ENCODE results near the gene REC114. TPM values are rescaled to one million over a fixed set of nuclear protein-coding genes. Genes with fewer than 3 reads are reported as not detected.
A peak's percentile ranks its signal among the peaks of the same experiment; 100 is the strongest.
"Not testable (repeated sequence)": the region's sequence is repeated elsewhere in the genome, so short reads cannot be mapped to it uniquely, and the experiment has no call there.

Gene REC114
- total RNA-seq, 1 experiment from 2014 or later, result not detected

DNA sequence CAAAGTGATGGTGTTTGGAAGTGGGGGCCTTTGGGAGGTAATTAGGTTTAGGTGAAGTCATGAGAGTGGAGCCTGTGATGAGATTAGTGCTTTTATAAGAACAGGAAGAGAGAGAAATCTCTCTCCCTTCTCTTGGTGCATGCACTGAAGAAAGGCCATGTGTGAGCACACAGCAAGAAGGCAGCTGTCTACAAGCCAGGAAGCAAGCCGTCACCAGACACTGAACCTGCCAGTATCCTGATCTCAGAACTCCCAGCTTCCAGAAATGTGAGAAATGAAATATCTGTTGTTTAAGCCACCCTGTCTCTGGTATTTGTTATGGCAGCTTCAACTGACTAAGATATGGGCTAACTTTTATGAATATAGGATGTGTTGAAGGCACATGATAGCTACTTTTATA, 72.6 kb downstream of the REC114 start:
- DNase-seq (ENCODE audit: low read depth), result no peak
- in situ Hi-C loops (cut with HindIII; ENCODE audit: low pct_unique_long_range_greater_than_20kb, low sequenced_read_pairs), result no loop called here

DNA sequence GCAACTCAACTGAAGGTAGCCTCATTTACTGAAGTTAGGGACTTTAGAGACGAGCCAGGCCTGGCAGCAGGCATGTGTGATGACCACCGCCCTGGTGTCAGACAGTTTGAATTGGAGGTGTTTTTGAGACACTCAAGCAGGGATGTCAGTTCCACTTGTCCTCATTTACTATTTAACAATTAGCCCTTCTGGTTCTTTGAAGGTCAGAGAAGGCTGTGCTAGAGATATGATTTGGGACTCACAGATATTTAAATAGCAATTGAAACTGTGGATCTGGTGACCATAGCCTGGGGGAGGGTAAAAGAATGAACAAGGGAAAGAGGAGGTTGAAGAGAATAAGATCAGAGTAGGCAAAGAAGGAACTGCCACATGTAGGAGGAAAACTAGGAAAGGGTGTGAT, 74.6 kb downstream of the REC114 start:
- in situ Hi-C loops (cut with HindIII; ENCODE audit: low pct_unique_long_range_greater_than_20kb, low sequenced_read_pairs), result no loop called here
- DNase-seq (ENCODE audit: low read depth), result no peak

DNA sequence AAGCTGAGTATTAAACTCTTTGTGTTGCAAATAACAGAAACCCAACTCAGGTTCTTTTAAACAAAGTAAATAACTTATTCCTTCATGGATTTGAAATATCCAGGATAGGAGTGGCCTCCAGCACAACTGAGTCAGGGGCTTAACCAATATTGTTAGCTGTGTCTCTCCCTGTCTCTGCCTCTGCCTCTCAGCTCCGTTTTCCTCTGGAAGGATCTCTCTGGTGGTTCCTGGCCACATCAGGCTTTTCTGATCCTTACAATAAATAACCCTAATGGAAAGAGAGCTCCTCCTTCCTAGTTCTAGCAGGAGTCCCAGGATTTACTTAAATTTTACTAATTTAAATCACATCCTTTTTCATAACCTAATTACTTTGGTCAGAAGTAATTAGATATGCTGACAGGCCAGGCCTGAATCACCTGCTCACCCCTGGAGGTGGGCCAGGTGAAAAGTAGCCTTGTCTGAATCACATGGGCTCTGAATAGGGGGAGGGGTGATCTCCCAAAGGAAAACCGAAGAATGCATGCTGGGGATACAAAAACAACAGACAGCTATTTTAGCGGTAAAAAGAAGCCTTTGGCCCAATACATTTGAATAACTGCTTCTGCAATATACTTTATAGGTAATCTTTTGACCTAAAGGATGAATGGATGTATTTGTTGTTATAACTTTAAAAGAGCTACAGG, 75.4 kb downstream of the REC114 start:
- in situ Hi-C loops (cut with HindIII; ENCODE audit: low pct_unique_long_range_greater_than_20kb, low sequenced_read_pairs), result no loop called here
- no peak for DNase-seq (ENCODE audit: low read depth)

DNA sequence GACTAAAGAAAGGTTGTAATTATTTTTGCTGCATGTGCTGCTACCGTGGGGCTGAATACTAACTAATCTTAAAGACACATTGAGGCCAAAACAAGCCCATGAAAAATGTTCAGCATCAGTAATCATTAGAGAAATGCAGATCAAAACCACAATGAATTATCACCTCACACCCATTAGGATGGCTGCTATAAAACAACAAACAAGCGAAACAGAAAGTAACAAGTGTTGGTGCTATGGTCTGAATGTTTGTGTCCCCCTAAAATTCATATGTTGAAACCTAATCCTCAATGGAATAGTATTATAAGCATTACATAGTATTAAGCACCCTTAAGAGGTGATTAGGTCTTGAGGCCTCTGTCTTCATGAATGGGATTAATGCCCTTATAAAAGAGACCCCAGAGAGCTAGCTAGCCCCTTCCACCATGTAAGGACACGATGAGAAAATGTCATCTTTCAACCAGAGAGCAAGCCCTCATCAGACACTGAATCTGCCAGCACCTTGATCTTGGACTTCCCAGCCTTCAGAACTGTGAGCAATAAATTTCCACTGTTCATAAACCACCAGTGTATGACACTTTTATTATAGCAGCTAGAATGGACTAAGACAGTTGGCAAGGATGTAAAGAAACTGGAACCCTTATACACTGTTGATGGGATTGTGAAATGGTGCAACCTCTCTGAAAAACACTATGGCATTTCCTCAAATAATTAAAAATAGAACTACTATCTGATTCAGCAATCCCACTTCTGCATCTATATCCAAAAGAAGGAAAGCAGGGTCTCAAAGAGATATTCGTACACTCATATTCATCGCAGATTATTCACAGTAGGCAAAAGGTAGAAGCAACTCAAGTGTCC, 76.1 kb downstream of the REC114 start:
- in situ Hi-C loops (cut with HindIII; ENCODE audit: low pct_unique_long_range_greater_than_20kb, low sequenced_read_pairs), result no loop called here
- no peak for DNase-seq (ENCODE audit: low read depth)

DNA sequence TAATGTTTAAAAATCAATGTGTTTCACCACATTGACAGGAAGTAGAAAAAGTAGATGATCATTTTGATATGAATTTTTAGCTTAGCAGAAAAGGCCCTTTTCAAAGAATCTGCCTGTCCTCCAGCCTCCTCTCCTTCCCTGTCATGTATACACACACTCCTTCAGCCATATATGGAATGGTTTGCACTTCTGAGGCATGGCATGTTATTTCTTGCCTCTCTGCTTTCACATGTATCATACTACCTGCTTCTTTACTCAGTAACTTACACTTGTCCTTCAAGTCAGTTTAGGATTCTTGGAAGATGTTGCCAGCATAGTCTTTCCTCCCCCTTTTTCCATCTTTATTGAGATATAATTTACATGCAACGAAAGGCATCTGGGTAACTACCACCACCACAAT, 79.0 kb downstream of the REC114 start:
- in situ Hi-C loops (cut with HindIII; ENCODE audit: low pct_unique_long_range_greater_than_20kb, low sequenced_read_pairs), result no loop called here
- DNase-seq (ENCODE audit: low read depth), result no peak

DNA sequence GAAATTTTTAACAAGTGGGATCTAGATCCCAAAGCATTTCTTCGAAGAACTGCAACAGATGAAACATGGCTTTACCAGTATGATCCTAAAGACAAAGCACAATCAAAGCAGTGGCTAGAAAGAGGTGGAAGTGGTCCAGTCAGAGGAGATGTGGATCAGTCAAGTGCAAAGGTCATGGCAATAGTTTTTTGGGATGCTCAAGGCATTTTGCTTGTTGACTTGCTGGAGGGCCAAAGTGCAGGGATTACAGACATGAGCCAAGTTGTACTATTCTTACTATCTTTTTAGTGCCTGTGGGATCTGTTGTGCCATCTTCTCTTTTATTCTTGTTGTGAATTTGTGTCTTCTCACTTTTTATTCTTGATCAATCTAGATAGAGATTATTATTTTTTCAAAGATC, 82.0 kb downstream of the REC114 start:
- in situ Hi-C loops (cut with HindIII; ENCODE audit: low pct_unique_long_range_greater_than_20kb, low sequenced_read_pairs), result no loop called here
- DNase-seq (ENCODE audit: low read depth), result no peak

DNA sequence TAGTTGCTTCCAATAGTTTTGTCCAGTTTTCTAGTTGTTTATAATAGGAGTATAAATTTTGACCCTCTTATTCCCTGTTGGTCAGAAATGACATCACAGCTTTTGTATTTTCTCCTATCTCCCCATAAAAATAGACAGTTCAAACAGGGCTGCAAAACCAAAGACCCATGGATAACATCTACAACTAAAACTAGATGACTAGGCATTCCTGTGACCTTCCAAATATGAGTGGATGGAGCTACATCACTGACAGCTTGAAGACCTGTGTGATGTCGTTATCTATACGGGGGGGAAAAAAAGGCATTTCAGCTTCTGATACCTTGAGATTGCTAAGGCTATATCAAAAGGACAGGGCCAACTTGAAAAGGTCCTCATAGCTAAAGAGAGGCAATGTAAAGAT, 84.6 kb downstream of the REC114 start:
- no peak for DNase-seq (ENCODE audit: low read depth)
- in situ Hi-C loops (cut with HindIII; ENCODE audit: low pct_unique_long_range_greater_than_20kb, low sequenced_read_pairs), result no loop called here

DNA sequence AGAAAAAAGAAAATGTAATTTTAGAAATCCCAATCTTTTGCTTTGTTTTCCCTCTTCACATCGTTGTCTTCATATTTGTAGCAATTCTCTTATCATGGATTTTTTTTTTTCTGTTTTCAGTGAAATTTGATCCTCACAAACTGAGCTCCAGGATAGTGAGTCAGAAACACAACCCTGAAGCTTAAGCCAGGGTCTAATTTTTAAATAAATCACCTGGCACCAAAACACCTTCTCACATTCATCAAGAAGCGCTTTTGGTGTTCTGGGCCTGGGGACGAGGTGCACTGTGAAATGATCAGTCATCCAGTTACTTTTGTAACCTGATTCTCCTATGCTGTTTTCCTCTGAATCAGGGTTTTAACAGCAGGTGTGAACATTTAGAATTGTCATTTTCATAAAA, 87.7 kb downstream of the REC114 start:
- in situ Hi-C loops (cut with HindIII; ENCODE audit: low pct_unique_long_range_greater_than_20kb, low sequenced_read_pairs), result no loop called here
- no peak for DNase-seq (ENCODE audit: low read depth)

DNA sequence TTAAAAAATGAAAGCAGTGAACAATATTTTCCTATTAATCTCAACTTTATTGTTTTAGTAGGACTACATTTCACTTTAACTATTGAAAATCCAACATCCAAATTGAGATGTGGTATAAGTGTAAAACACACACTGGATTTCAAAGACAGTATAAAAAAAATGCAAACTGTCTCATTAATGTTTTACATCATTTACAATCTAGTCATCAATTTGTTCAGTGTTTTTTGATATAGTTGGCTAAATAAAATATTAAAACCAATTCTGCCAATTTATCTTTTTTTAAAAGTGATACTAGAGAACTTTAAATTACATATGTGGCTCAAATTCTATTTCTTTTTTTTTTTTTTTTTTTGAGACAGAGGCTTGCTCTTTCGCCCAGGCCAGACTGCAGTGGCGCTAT, 95.2 kb downstream of the REC114 start:
- in situ Hi-C loops (cut with HindIII; ENCODE audit: low pct_unique_long_range_greater_than_20kb, low sequenced_read_pairs), result no loop called here
- DNase-seq (ENCODE audit: low read depth), result no peak

DNA sequence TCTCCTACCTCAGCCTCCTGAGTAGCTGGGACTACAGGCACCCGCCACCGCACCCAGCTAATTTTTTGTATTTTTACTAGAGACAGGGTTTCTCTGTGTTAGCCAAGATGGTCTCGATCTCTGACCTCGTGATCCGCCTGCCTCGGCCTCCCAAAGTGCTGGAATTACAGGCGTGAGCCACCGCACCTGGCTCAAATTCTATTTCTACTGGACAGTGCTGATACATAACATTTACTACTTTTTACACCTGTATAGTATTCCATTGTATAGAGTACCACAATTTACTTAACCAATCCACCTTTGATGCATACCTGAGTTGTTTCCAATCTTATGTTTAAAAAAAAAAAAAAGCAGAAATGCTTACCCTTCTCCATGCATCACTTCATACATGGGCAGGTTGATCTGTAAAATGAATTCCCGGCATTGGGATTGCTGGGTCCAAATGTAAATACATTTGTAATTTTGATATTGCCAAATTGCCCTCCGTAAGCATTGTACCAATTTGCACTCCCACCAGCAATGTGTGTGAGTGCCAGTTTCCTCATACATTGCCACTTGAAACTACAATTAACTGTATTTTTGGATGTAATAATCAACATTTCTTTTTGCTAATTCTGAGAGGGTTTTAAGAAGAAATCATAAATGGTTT, 95.7 kb downstream of the REC114 start:
- in situ Hi-C loops (cut with HindIII; ENCODE audit: low pct_unique_long_range_greater_than_20kb, low sequenced_read_pairs), result no loop called here
- DNase-seq (ENCODE audit: low read depth), result no peak

DNA sequence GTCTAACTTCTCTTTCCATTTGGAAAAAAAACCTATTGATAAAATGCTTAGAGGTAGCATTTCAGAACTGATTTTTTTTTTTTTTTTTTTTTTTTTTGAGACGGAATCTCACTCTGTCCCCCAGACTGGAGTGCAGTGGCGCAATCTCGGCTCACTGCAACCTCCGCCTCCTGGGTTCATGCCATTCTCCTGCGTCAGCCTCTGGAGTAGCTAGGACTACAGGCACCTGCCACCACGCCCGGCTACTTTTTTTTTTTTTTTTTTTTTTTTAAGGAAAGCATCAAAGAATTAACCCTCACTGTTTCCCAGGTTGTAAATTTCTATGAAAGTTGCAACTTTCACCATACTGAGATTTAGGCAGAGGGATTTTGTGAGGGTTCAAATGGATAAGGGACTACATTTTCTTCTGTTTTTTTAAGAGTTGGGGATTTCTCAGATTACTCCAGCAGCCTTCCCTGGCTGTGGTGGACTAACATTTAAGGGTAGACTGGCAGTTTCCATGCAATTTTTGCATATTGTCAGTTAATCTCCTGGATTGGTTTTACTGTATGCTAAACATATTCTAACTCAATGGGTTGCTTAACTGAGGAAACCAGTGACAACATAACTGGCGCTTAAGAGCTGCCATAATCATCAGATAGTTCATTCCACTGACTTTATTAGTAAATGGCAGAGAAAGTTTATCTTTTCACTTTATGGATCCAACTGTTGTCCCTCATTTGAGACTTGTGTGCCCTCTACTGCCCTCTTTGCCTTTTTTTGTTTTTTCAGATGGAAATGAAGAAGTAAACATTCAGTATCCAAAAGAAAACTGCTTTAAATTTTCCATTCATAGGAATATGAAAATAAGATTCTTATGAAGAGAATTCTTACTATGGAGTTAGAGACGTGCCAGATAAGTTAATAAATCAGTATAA, 96.5 kb downstream of the REC114 start:
- peak; percentile 10 for DNase-seq (ENCODE audit: low read depth)
- in situ Hi-C loops (cut with HindIII; ENCODE audit: low pct_unique_long_range_greater_than_20kb, low sequenced_read_pairs), result no loop called here

DNA sequence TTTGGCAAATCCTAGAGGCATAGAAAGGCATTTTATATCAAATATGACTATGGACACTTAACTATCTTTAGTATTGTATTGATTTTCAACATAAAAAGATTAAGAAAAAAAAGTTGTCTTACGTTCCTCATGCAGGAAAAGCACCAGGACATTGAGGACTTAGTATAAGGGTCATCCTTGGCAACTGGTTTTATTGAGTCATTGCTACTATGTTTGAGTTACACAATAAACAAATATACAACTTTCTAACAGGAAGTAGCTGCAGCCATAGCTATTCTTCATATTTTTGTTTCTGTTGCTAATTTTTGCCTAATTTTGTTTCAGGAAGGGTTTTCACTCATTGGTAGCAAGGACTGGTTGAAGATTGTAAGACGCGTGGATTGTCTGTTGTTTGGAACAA, 97.2 kb downstream of the REC114 start:
- in situ Hi-C loops (cut with HindIII; ENCODE audit: low pct_unique_long_range_greater_than_20kb, low sequenced_read_pairs), result no loop called here
- DNase-seq (ENCODE audit: low read depth), result no peak

DNA sequence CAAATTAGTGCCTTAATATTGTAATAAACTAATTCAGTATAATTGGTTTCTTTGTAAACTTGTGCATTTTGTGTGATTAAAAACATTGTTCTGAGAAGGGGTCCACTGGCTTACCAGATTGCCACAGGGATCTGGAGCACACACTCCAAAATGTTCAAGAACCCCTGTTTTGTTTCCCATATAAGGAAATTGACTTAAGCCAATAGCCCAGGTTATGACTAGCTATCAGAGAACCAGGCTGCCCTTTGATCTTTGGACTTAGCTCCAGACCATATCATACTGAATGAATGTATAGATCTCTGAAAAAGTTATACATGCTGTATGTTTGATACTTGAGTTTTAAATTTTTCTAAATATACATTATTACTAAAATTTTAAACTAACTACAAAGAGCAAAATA, 98.5 kb downstream of the REC114 start:
- in situ Hi-C loops (cut with HindIII; ENCODE audit: low pct_unique_long_range_greater_than_20kb, low sequenced_read_pairs), result no loop called here

DNA sequence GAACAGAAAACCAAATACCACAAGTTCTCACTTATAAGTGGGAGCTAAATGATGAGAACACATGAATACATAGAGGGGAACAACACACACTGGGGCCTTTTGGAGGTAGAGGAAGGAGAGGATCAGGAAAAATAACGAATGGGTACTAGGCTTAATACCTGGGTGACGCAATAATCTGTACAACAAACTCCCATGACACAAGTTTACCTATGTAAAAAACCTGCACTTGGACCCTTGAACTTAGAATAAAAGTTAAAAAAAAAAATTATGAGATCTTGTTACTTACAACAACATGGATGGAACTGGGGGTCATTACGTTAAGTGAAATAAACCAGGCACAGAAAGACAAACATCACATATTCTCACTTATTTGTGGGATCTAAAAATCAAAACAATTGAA, 106.0 kb downstream of the REC114 start:
- DNase-seq (ENCODE audit: low read depth); in situ Hi-C loops (cut with HindIII; ENCODE audit: low pct_unique_long_range_greater_than_20kb, low sequenced_read_pairs): not testable (repeated sequence)

More for the DNA sequence above, 98.5 kb downstream of the REC114 start:
- DNase-seq (ENCODE audit: low read depth), result no peak

DNA sequence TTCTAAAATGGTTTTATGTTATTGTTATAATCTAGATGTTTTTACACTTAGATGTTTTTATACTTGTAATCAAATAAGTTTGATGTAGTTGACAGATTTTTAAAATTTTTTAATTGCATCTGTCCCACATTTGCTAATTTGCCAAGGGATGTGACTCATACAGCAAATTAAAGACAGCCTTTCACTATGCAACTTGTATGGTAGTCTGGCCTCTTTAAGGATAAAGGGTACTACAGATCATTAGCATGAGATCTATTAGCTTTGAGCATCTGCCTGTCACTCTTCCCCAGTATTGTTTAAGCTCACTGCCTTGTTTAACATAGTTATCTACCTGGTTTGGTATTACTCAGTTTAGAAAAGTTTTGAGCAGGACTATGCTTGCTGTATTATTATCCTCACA, 107.2 kb downstream of the REC114 start:
- DNase-seq (ENCODE audit: low read depth), result no peak
- in situ Hi-C loops (cut with HindIII; ENCODE audit: low pct_unique_long_range_greater_than_20kb, low sequenced_read_pairs), result no loop called here

DNA sequence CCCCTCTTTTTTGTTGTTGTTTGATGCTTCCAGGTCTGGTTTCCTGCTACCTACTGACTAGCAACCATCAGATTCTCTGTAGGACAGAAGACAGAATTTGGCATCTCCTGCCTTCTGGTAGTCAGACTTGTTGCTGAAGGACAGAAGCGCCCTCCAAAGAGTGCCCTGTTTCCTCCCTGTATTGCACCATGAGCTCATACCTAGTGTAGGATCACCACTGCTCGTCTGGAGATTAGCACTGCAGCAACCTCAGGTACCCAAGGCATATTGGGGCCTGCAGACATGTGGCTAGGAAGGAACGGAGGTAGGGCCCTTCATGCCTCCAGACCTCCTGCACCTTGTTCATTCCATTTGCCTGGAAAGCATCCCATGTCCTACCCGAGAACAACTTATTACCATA, 112.1 kb downstream of the REC114 start:
- in situ Hi-C loops (cut with HindIII; ENCODE audit: low pct_unique_long_range_greater_than_20kb, low sequenced_read_pairs), result no loop called here
- no peak for DNase-seq (ENCODE audit: low read depth)

DNA sequence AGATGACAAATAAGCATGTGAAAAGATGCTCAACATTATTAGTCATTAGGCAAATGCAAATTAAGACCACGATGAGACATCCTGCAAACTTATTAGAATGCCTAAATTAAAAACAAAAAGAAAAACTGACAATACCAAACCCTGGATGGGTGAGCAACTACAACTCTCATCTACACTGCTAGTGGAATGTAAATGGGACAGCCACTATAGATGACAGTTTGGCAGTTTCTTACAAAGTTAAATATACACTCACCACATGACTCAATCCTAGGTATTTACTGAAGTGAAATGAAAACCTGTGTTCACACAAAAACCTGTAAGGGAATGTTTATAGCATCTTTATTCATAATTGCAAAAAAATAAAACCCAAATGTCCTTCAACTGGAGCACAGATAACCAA, 115.6 kb downstream of the REC114 start:
- in situ Hi-C loops (cut with HindIII; ENCODE audit: low pct_unique_long_range_greater_than_20kb, low sequenced_read_pairs), result no loop called here

DNA sequence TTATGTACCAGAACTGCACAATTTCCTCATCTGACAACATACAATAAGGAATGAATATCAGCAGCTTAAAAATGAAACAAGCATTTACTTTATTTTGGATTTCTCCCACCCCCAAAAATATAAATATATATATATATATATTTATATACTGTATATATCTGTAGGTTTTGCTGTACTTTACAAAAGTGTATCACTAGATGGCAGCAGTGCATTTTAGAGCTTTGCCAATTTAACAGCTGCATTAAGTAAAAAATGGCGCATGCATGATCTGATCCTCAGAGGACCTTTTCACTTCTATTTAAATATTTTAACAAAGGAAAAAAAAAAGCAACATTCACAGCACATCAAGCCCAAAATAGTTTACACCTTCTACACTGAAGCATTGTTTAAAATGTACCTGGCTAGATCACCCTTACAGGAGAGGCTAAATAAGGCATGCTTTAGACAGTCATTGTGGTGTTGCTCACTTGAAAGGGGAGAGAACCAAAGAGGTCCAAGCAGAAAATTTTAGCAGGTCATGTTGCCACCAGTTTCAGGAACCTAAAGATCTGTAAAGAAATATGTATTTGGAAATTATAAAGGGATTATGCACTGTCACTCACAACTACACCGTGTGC, 117.6 kb downstream of the REC114 start:
- in situ Hi-C loops (cut with HindIII; ENCODE audit: low pct_unique_long_range_greater_than_20kb, low sequenced_read_pairs), result no loop called here
- peak; percentile 20 for DNase-seq (ENCODE audit: low read depth)

More for the DNA sequence above, 115.6 kb downstream of the REC114 start:
- DNase-seq (ENCODE audit: low read depth), result no peak

Data from Caki2 (cell line).